Left lung (tissue), 10 donors: ENCODE measurements around the gene CSF2. TPM values are rescaled to one million over a fixed set of nuclear protein-coding genes. Genes with fewer than 3 reads are reported as not detected.

Source experiments
- ATAC-seq: fragments of 200-7000 bp; cut with Tn5 transposase; one replicate; pipeline ENCODE4 v1.9.1; 2020; ENCODE audit warnings: moderate library complexity
- DNase-seq, 4 donors: peaks; one replicate each; pipeline ENCODE4 v3.0.0-alpha.2; 2013 to 2020
- H3K27ac ChIP-seq, 2 donors: fragments of 200-600 bp; sonication (generic) in 1 of 2; one replicate each; pipeline versions ENCODE4 v1.5.0 to v1.8.0; 2020 to 2021
- H3K27me3 ChIP-seq, 2 donors: fragments of 200-600 bp; sonication (generic) in 1 of 2; one replicate each; pipeline versions ENCODE4 v1.5.0 to v1.8.0; 2020 to 2021
- H3K36me3 ChIP-seq, 2 donors: fragments of 200-600 bp; sonication (generic) in 1 of 2; one replicate each; pipeline versions ENCODE4 v1.5.0 to v1.8.0; 2020 to 2021
- H3K4me1 ChIP-seq, 2 donors: fragments of 200-600 bp; one replicate each; pipeline ENCODE4 v1.8.0; 2021
- H3K4me3 ChIP-seq, 2 donors: fragments of 200-600 bp; sonication (generic) in 1 of 2; one replicate each; pipeline versions ENCODE4 v1.5.0 to v1.8.0; 2020 to 2021; ENCODE audit warnings: mild to moderate bottlenecking in 1 of 2
- H3K9me3 ChIP-seq, 2 donors: fragments of 200-600 bp; sonication (generic) in 1 of 2; one replicate each; pipeline versions ENCODE4 v1.5.0 to v1.8.0; 2020 to 2021
- intact Hi-C, 2 donors: fragments of 100-400 bp; cut with DNase I; formaldehyde crosslinking; loops; one replicate each; pipeline versions ENCODE4 v1.11.2 to v1.14.2; 2022
- polyA plus RNA-seq, 6 donors: library from polyadenylated mRNA; unstranded; fragments of 120-200 nt; gene quantifications; one replicate each; pipeline ENCODE4 v1.2.1, GENCODE V29; 2013; ENCODE audit not compliant: insufficient read length in 6 of 6
- total RNA-seq, 2 donors: library from RNA; stranded (reverse); fragmentation: NEBNext Ultra II Directional; extraction: Animal tissue kit (Norgen Biotek cat#: 25700); gene quantifications; one replicate each; pipeline ENCODE4 v1.2.1, GENCODE V29; 2021
- TF ChIP-seq, protein P1 (sequence below), 2 donors: fragments of 200-600 bp; sonication (generic) in 1 of 2; IDR thresholded peaks; one replicate each; pipeline versions ENCODE4 v1.5.0 to v1.8.0; 2021; ENCODE audit warnings: antibody characterized with exemption in 2 of 2
- donor health status: DM: no; HTN: yes; CAD: no.
- donor health status: DM: no; HTN: no; CAD: no.

Gene CSF2
- total and polyA plus RNA-seq, 8 donors, result 0.18 to 5.1 (median 0.44) TPM; not detected in 3

DNA sequence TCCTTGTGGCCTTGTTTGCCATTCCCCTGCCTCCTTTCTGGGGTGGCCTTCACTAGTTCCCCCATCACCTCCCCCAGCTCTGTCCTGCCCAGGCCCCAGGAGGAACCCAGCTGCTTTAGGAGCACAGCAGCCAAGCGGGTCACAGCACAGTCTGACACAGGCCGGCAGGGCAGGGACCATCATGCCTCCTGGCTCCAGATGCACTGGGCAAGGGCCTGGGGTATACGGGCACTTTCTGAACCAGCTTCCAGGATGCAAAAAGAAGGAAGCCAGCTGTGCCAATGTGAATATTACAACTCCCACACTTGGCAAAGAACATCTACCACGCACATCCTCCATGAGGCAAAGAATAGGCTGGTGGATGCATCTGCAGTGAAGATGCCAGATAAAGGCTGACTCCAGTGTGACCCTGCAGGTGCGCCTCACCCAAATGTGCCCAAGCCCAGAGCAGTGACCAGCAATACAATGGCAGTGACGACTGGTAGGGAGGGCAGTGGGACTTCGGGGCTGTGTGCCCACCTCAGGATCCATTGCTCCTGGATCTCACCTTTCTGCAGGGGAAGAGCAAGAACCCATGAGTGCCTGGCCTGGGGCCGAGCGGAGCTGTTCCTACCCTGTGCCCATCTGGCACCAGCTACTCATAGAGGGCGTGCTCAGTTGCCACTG lies 19.4 kb upstream of the CSF2 start:
- peaks cover 0 to 5% of the 10 kb centered on the region in 2 donors for H3K27me3 ChIP-seq
- no peaks in the 10 kb centered on the region for H3K4me1 ChIP-seq
- no peaks in the 10 kb centered on the region for H3K36me3 ChIP-seq
- intact Hi-C loops, result no loop called here
- TF ChIP-seq, protein P1, sequence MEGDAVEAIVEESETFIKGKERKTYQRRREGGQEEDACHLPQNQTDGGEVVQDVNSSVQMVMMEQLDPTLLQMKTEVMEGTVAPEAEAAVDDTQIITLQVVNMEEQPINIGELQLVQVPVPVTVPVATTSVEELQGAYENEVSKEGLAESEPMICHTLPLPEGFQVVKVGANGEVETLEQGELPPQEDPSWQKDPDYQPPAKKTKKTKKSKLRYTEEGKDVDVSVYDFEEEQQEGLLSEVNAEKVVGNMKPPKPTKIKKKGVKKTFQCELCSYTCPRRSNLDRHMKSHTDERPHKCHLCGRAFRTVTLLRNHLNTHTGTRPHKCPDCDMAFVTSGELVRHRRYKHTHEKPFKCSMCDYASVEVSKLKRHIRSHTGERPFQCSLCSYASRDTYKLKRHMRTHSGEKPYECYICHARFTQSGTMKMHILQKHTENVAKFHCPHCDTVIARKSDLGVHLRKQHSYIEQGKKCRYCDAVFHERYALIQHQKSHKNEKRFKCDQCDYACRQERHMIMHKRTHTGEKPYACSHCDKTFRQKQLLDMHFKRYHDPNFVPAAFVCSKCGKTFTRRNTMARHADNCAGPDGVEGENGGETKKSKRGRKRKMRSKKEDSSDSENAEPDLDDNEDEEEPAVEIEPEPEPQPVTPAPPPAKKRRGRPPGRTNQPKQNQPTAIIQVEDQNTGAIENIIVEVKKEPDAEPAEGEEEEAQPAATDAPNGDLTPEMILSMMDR (IDR thresholded peaks at IDR 0.05), result no peak
- no peaks in the 10 kb centered on the region for H3K9me3 ChIP-seq
- ATAC-seq, result no peak
- H3K27ac ChIP-seq, result no peak overlapping the region
- no peak overlapping the region for H3K4me3 ChIP-seq
- DNase-seq, result peak in 1 of 4 donors; percentile 47

DNA sequence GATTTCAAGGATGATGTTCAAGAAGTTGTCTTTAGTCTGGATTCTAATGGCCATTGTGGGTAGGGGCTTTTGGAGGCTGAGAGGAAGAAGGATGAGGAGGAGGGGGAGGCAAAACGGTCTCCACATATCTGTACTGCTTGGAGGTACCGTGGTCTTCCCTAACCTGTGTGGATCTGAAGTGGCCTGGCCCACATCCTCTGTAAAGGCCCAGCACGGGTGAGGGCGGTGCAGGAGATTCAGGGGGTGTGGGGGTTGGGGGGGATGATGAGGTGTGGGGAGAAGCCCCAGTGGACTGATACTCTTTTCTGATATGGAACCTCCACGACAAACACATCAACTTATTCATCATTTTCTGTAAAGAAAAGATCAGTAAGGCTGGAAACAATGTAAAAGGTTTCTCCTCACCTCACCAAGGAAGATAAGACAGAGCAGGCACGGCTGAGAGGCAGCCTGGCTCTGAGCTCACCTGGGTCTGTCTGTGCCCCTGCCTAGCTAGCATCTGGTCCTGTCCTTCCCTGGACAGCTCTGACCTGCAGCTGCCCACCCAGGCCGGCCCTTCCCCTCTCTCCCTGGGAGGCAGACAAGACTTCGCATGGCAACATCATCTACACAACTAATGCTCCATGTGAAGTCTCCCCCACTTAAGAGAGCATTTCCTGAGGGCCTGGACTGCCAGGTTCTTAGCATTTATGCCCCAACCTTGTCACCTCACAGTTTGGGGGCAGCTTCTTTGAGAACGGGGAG lies 18.7 kb upstream of the CSF2 start:
- intact Hi-C loops, result no loop called here
- Histone ChIP-seq H3K27ac (no peak overlapping the region), H3K36me3 (no peaks in the 10 kb centered on the region), H3K4me1 (no peaks in the 10 kb centered on the region), H3K27me3 (peaks cover 0 to 5% of the 10 kb centered on the region in 2 donors), H3K9me3 (no peaks in the 10 kb centered on the region), H3K4me3 (no peak overlapping the region)
- DNase-seq (peak in 1 of 4 donors; percentile 39), ATAC-seq (no peak)
- TF ChIP-seq, protein P1 (IDR thresholded peaks at IDR 0.05), result no peak

DNA sequence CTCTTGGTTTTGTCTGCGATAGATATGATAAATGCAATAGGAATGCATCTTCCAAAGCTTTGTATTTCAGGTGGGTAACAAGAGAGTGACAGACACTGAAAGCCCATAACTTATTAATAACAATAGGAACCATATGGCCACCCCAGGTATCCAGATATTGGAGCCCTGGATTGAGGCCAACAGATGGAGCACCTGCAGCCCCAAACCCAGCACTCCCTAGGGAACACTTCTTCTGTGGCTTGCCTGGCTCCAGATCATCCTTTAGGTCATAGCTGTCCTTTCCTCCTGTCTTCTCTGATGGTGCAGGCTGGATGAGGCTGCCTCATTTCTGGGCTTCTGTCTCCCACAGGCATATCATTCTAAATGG lies 18.2 kb upstream of the CSF2 start:
- H3K4me3 ChIP-seq, result no peak overlapping the region
- TF ChIP-seq, protein P1 (IDR thresholded peaks at IDR 0.05), result no peak
- DNase-seq, result no peak
- H3K36me3 ChIP-seq, result no peaks in the 10 kb centered on the region
- H3K9me3 ChIP-seq, result no peaks in the 10 kb centered on the region
- no peak for ATAC-seq
- intact Hi-C loops, result no loop called here
- peaks cover 0 to 5% of the 10 kb centered on the region in 2 donors for H3K27me3 ChIP-seq
- H3K27ac ChIP-seq, result no peak overlapping the region
- no peaks in the 10 kb centered on the region for H3K4me1 ChIP-seq

DNA sequence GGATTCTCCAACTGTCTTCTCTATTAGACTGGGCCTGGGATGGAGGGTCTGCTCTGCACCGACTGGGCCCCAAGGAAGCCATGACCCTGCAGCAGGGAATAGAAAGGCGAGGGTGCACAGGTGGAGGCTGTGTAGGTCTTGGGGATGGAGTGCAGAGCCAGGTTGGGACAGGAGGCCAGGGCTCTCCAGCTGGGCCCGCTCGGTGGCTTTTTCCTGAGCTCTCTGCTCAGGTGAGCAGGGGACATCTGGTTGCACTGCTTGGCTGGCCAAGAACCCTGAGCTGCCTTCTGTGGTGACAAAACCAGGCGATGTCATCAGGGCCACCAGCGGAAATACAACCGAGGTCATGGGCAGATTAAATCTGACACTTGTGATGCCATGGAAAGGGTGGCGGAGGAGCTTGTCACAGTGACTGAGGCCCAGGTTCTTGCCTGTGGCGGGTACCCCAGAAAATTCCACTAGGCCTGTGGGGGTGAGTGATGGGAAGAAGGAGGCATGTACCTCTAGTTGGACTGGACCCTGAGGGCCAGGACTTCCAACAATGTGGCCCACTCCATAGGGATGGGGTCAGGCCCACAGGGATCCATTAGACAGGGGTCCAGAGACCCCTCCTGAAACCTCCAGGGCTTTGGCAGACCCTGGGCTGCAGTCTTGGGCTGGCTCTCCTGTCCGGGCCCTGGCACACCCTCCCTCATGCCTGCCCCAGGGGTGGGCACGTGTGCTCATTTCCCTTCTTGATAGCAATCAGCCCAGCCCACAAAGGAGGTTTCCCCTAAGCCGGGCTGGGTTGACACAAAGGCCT lies 17.6 kb upstream of the CSF2 start:
- Histone ChIP-seq H3K27me3 (no peaks in the 10 kb centered on the region), H3K27ac (no peak overlapping the region), H3K4me1 (no peaks in the 10 kb centered on the region), H3K9me3 (no peaks in the 10 kb centered on the region), H3K36me3 (no peaks in the 10 kb centered on the region), H3K4me3 (no peak overlapping the region)
- intact Hi-C loops, result no loop called here
- peak; percentile 21 for ATAC-seq
- peak in 2 of 4 donors; percentile 24 to 51 for DNase-seq
- TF ChIP-seq, protein P1 (IDR thresholded peaks at IDR 0.05), result no peak
